ENCODE measurements around the gene NGEF. TPM values are rescaled to one million over a fixed set of nuclear protein-coding genes. Genes with fewer than 3 reads are reported as not detected.

NGEF gene
- total RNA-seq, 1 donor from 2014 or later: 0.16 TPM

GRCh38 chr2:232937278-232937906 is 75.7 kb downstream of the NGEF start:
- Mint-ChIP-seq H3K4me1 (ENCODE audit: low read depth, unreplicated experiment) (peaks cover 4% of the 10 kb centered on the region), H3K4me3 (ENCODE audit: unreplicated experiment) (no peak overlapping the region), H3K9me3 (ENCODE audit: unreplicated experiment) (peaks cover 3% of the 10 kb centered on the region), H3K27me3 (ENCODE audit: low read depth, unreplicated experiment) (peaks cover 15% of the 10 kb centered on the region), H3K36me3 (ENCODE audit: low read depth, unreplicated experiment) (no peaks in the 10 kb centered on the region), H3K27ac (ENCODE audit: unreplicated experiment) (no peak overlapping the region)
- H3K9me3 ChIP-seq (ENCODE audit: insufficient read depth, low read depth, low read length): no peaks in the 10 kb centered on the region
- H2AFZ ChIP-seq (ENCODE audit: low read depth, low read length): peak overlapping the region; percentile 19
- H3K4me3 ChIP-seq (ENCODE audit: insufficient read depth, low read depth, low read length): no peak overlapping the region
- no peak overlapping the region for H3K4me2 ChIP-seq (ENCODE audit: low read length)
- peak; percentile 65 for DNase-seq (ENCODE audit: low read depth)
- H3K79me2 ChIP-seq (ENCODE audit: insufficient read depth, low read length): no peaks in the 10 kb centered on the region
- H3K27me3 ChIP-seq (ENCODE audit: insufficient read depth, low read length): peaks cover 6% of the 10 kb centered on the region
- H4K20me1 ChIP-seq (ENCODE audit: insufficient read depth, low read length): no peaks in the 10 kb centered on the region
- no peak overlapping the region for H3K9ac ChIP-seq (ENCODE audit: low read length)
- FAIRE-seq: no peak
- H3K4me1 ChIP-seq (ENCODE audit: insufficient read depth, low read length): no peaks in the 10 kb centered on the region
- no peak overlapping the region for H3K27ac ChIP-seq (ENCODE audit: low read depth, low read length)
- TF ChIP-seq CTCF (IDR thresholded peaks at IDR 0.05; ENCODE audit: insufficient read depth, low read depth, low read length): no peak
- TF ChIP-seq EZH2 (IDR thresholded peaks at IDR 0.05; ENCODE audit: insufficient read depth, low read length): no peak
- no peaks in the 10 kb centered on the region for H3K36me3 ChIP-seq (ENCODE audit: insufficient read depth, low read length)

DNA sequence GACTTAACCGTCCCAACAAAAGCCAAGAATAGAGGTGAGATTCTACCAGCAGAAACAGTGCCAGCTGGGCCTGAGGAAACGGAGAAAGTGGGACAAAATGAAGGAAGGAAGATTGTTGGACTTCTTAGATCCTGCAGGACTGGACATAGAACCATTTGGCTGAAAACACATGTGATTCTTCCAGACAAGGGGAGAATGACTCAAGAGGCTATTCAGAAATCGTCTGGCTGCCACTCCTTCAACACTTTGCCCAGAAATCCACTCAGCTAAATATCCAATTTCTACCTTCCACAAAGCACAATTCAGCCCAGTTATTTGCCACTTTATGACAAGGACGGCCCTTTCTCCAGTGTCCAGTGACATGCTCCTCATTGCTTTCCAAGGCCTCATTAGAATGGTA is 81.4 kb downstream of the NGEF start:
- Histone ChIP-seq H3K36me3 (ENCODE audit: insufficient read depth, low read length) (no peaks in the 10 kb centered on the region), H3K9me3 (ENCODE audit: insufficient read depth, low read depth, low read length) (no peaks in the 10 kb centered on the region), H3K4me2 (ENCODE audit: low read length) (no peak overlapping the region), H3K4me3 (ENCODE audit: insufficient read depth, low read depth, low read length) (no peak overlapping the region), H3K79me2 (ENCODE audit: insufficient read depth, low read length) (no peaks in the 10 kb centered on the region), H2AFZ (ENCODE audit: low read depth, low read length) (no peak overlapping the region), H3K4me1 (ENCODE audit: insufficient read depth, low read length) (no peaks in the 10 kb centered on the region), H3K27me3 (ENCODE audit: insufficient read depth, low read length) (peaks cover 17% of the 10 kb centered on the region), H4K20me1 (ENCODE audit: insufficient read depth, low read length) (no peaks in the 10 kb centered on the region), H3K9ac (ENCODE audit: low read length) (no peak overlapping the region), H3K27ac (ENCODE audit: low read depth, low read length) (no peak overlapping the region)
- no peak for DNase-seq (ENCODE audit: low read depth)
- Mint-ChIP-seq H3K4me1 (ENCODE audit: low read depth, unreplicated experiment) (no peaks in the 10 kb centered on the region), H3K27ac (ENCODE audit: unreplicated experiment) (no peak overlapping the region), H3K9me3 (ENCODE audit: unreplicated experiment) (peaks cover 17% of the 10 kb centered on the region), H3K27me3 (ENCODE audit: low read depth, unreplicated experiment) (peaks cover 30% of the 10 kb centered on the region), H3K4me3 (ENCODE audit: unreplicated experiment) (no peak overlapping the region), H3K36me3 (ENCODE audit: low read depth, unreplicated experiment) (peaks cover 1% of the 10 kb centered on the region)
- FAIRE-seq: no peak
- TF ChIP-seq EZH2 (IDR thresholded peaks at IDR 0.05; ENCODE audit: insufficient read depth, low read length) (no peak), CTCF (IDR thresholded peaks at IDR 0.05; ENCODE audit: insufficient read depth, low read depth, low read length) (no peak)

DNA sequence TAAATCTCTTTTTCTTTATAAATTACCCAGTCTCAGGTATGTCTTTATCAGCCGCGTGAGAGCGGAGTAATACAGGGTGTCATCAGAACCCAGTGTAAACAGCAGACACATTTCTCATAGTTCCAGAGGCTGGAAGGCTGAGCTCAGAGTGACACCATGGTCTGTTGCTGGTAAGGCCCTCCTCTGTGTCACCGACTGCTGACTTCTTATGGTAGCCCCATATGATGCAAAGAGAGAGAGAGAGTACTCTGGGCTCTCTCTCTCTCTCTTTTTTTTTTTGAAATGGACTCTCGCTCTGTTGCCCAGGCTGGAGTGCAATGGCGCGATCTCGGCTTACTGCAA is 83.0 kb downstream of the NGEF start:
- H3K9me3 ChIP-seq (ENCODE audit: insufficient read depth, low read depth, low read length): no peaks in the 10 kb centered on the region
- H3K4me1 Mint-ChIP-seq (ENCODE audit: low read depth, unreplicated experiment): no peaks in the 10 kb centered on the region
- peaks cover 32% of the 10 kb centered on the region for H3K27me3 ChIP-seq (ENCODE audit: insufficient read depth, low read length)
- no peak overlapping the region for H2AFZ ChIP-seq (ENCODE audit: low read depth, low read length)
- no peak overlapping the region for H3K27ac ChIP-seq (ENCODE audit: low read depth, low read length)
- peaks cover 46% of the 10 kb centered on the region for H3K27me3 Mint-ChIP-seq (ENCODE audit: low read depth, unreplicated experiment)
- no peak overlapping the region for H3K4me3 Mint-ChIP-seq (ENCODE audit: unreplicated experiment)
- TF ChIP-seq CTCF (IDR thresholded peaks at IDR 0.05; ENCODE audit: insufficient read depth, low read depth, low read length) (no peak), EZH2 (IDR thresholded peaks at IDR 0.05; ENCODE audit: insufficient read depth, low read length) (no peak)
- FAIRE-seq (no peak), DNase-seq (ENCODE audit: low read depth) (no peak)
- H4K20me1 ChIP-seq (ENCODE audit: insufficient read depth, low read length): no peaks in the 10 kb centered on the region
- peaks cover 1% of the 10 kb centered on the region for H3K36me3 Mint-ChIP-seq (ENCODE audit: low read depth, unreplicated experiment)
- H3K79me2 ChIP-seq (ENCODE audit: insufficient read depth, low read length): no peaks in the 10 kb centered on the region
- no peaks in the 10 kb centered on the region for H3K36me3 ChIP-seq (ENCODE audit: insufficient read depth, low read length)
- H3K4me2 ChIP-seq (ENCODE audit: low read length): no peak overlapping the region
- H3K9me3 Mint-ChIP-seq (ENCODE audit: unreplicated experiment): peaks cover 15% of the 10 kb centered on the region
- H3K4me3 ChIP-seq (ENCODE audit: insufficient read depth, low read depth, low read length): no peak overlapping the region
- no peak overlapping the region for H3K27ac Mint-ChIP-seq (ENCODE audit: unreplicated experiment)
- H3K4me1 ChIP-seq (ENCODE audit: insufficient read depth, low read length): no peaks in the 10 kb centered on the region
- H3K9ac ChIP-seq (ENCODE audit: low read length): no peak overlapping the region
